PC-9 (cell line): ENCODE measurements around the gene TSPAN8. TPM values are rescaled to one million over a fixed set of nuclear protein-coding genes. Genes with fewer than 3 reads are reported as not detected.

Source experiments
- BruUV-seq: library from RNA; stranded (reverse); fragments of 400-500 nt; replicated peaks from 2 replicates; lab custom pipeline; 2021; lab: Mats Ljungman, UMichigan
- CTCF ChIA-PET: fragments of 300-600 bp; sonication (Branson Sonifier 250); formaldehyde crosslinking; loops from one replicate; lab custom pipeline; 2022; ENCODE audit warnings: antibody characterized with exemption; lab: Charles Lee
- POLR2A ChIA-PET: fragments of 300-600 bp; sonication (Branson Sonifier 250); formaldehyde crosslinking; loops from one replicate; lab custom pipeline; 2022; ENCODE audit warnings: antibody characterized with exemption; ENCODE audit not compliant: unreplicated experiment; lab: Charles Lee
- DNase-seq, 2 experiments: peaks; one replicate each; pipeline versions ENCODE4 v3.0.0 to v3.0.0-alpha.2; 2015 to 2022; ENCODE audit warnings: mixed read lengths in 1 of 2
- H2AFZ ChIP-seq: fragments of 200-600 bp; sonication (generic); 2 replicates; pipeline ENCODE4 v1.8.1; 2017; ENCODE audit warnings: antibody characterized with exemption
- H3F3A ChIP-seq: fragments of 200-600 bp; sonication (generic); 2 replicates; pipeline ENCODE4 v1.8.1; 2017; ENCODE audit warnings: antibody characterized with exemption, mild to moderate bottlenecking, low read depth; ENCODE audit not compliant: insufficient read depth
- H3K27ac ChIP-seq: fragments of 200-600 bp; sonication (generic); 2 replicates; pipeline ENCODE4 v1.6.1; 2016; ENCODE audit warnings: mixed run types
- H3K27me3 ChIP-seq: fragments of 200-600 bp; sonication (generic); 2 replicates; pipeline ENCODE4 v1.6.1; 2016; ENCODE audit warnings: low read depth, mixed run types; ENCODE audit not compliant: insufficient read depth
- H3K36me3 ChIP-seq: fragments of 200-600 bp; sonication (generic); 2 replicates; pipeline ENCODE4 v1.6.1; 2016; ENCODE audit warnings: low read depth, mixed run types
- H3K4me1 ChIP-seq: fragments of 200-600 bp; sonication (generic); replicated peaks from 2 replicates; pipeline ENCODE4 v1.6.1; 2016; ENCODE audit warnings: mixed run types; ENCODE audit not compliant: insufficient read depth
- H3K4me2 ChIP-seq: fragments of 200-600 bp; sonication (generic); 2 replicates; pipeline ENCODE4 v1.6.1; 2017; ENCODE audit warnings: mixed run types
- H3K4me3 ChIP-seq: fragments of 200-600 bp; sonication (generic); 2 replicates; pipeline ENCODE4 v1.6.1; 2016; ENCODE audit warnings: mixed run types
- H3K79me2 ChIP-seq: fragments of 200-600 bp; sonication (generic); 2 replicates; pipeline ENCODE4 v1.6.1; 2017; ENCODE audit warnings: low read depth, mixed run types
- H3K9me2 ChIP-seq: fragments of 200-600 bp; sonication (generic); 2 replicates; pipeline ENCODE4 v1.8.1; 2017; ENCODE audit warnings: mild to moderate bottlenecking; ENCODE audit not compliant: insufficient read depth
- H3K9me3 ChIP-seq: fragments of 200-600 bp; sonication (generic); 2 replicates; pipeline ENCODE4 v1.8.1; 2016; ENCODE audit warnings: low read depth; ENCODE audit not compliant: insufficient read depth
- H4K20me1 ChIP-seq: fragments of 200-600 bp; sonication (generic); 2 replicates; pipeline ENCODE4 v1.8.1; 2017; ENCODE audit not compliant: insufficient read depth
- CTCF ChIP-seq: fragments of 200-600 bp; sonication (generic); conservative IDR thresholded peaks from 2 replicates; pipeline ENCODE4 v1.6.1; 2017; ENCODE audit warnings: mixed run types, antibody characterized with exemption, mild to moderate bottlenecking, moderate library complexity
- EZH2 ChIP-seq: fragments of 200-600 bp; sonication (generic); IDR thresholded peaks from 2 replicates; pipeline ENCODE4 v1.8.0; 2017; ENCODE audit warnings: antibody characterized with exemption, low read depth
- intact Hi-C: fragments of 100-400 bp; cut with micrococcal nuclease; formaldehyde crosslinking; loops from one replicate; pipeline ENCODE4 v1.10.0; 2022; ENCODE audit not compliant: unreplicated experiment
- total RNA-seq: library from RNA; stranded (reverse); gene quantifications from 2 replicates; pipeline ENCODE4 v1.2.3, GENCODE V29; 2021

The TSPAN8 gene
- total RNA-seq, 1 experiment from 2014 or later, result 1.9 TPM

- BruUV-seq, result no TSS peak
- Histone ChIP-seq H3F3A (no peaks in the 10 kb centered on the region), H3K4me1 (no peaks in the 10 kb centered on the region), H3K79me2 (no peaks in the 10 kb centered on the region), H4K20me1 (no peaks in the 10 kb centered on the region), H3K27me3 (no peaks in the 10 kb centered on the region), H3K36me3 (no peaks in the 10 kb centered on the region), H3K4me3 (no peak overlapping the region), H3K27ac (no peak overlapping the region), H3K9me2 (no peaks in the 10 kb centered on the region), H2AFZ (no peak overlapping the region), H3K4me2 (no peak overlapping the region), H3K9me3 (no peaks in the 10 kb centered on the region)
- POLR2A ChIA-PET, result no interaction called here
- intact Hi-C loops, result no loop called here
- no peak for DNase-seq
- TF ChIP-seq CTCF, result no peak
- no peak for TF ChIP-seq EZH2
- CTCF ChIA-PET, result no interaction called here
These were observed 16.3 kb upstream of the TSPAN8 start for GRCh38 chr12:71174146-71174545.

- ChIA-PET POLR2A (no interaction called here), CTCF (interaction anchor here (0.7 kb wide), 1 partner anchor 8 kb away, joined by 5 read pairs; no protein-coding TSS in a partner anchor)
- H3K4me2 ChIP-seq, result no peak overlapping the region
- no peak overlapping the region for H3K4me3 ChIP-seq
- H3K79me2 ChIP-seq, result no peaks in the 10 kb centered on the region
- BruUV-seq, result no TSS peak
- intact Hi-C loops, result no loop called here
- no peaks in the 10 kb centered on the region for H4K20me1 ChIP-seq
- no peak overlapping the region for H3K27ac ChIP-seq
- no peaks in the 10 kb centered on the region for H3K4me1 ChIP-seq
- DNase-seq, result no peak
- TF ChIP-seq EZH2 (no peak), CTCF (no peak)
- no peaks in the 10 kb centered on the region for H3K36me3 ChIP-seq
- no peak overlapping the region for H2AFZ ChIP-seq
- no peaks in the 10 kb centered on the region for H3K27me3 ChIP-seq
- H3F3A ChIP-seq, result no peaks in the 10 kb centered on the region
- H3K9me2 ChIP-seq, result no peaks in the 10 kb centered on the region
- H3K9me3 ChIP-seq, result no peaks in the 10 kb centered on the region
These were observed 12.7 kb upstream of the TSPAN8 start for GRCh38 chr12:71170456-71170855.

GRCh38 chr12:71169286-71169685, 11.5 kb upstream of the TSPAN8 start:
- Histone ChIP-seq H3F3A (no peaks in the 10 kb centered on the region), H4K20me1 (no peaks in the 10 kb centered on the region), H3K79me2 (no peaks in the 10 kb centered on the region), H3K4me3 (no peak overlapping the region), H3K9me2 (no peaks in the 10 kb centered on the region), H3K4me2 (no peak overlapping the region), H3K4me1 (no peaks in the 10 kb centered on the region), H3K27ac (no peak overlapping the region), H3K9me3 (no peaks in the 10 kb centered on the region), H2AFZ (no peak overlapping the region), H3K36me3 (no peaks in the 10 kb centered on the region), H3K27me3 (no peaks in the 10 kb centered on the region)
- POLR2A ChIA-PET, result no interaction called here
- no peak for TF ChIP-seq EZH2
- TF ChIP-seq CTCF, result no peak
- intact Hi-C loops, result no loop called here
- BruUV-seq, result no TSS peak
- DNase-seq, result no peak
- CTCF ChIA-PET, result interaction anchor here (0.6 kb wide), 1 partner anchor 323 kb away, joined by 5 read pairs; no protein-coding TSS in a partner anchor
